Fibroblast of pulmonary artery (primary cell): ENCODE results near the gene GPR89A.

Experiments used
- DNase-seq: peaks from one replicate; pipeline ENCODE4 v3.0.0-alpha.2; 2010; ENCODE audit warnings: low read depth
- H3K4me3 ChIP-seq: replicated peaks from 2 replicates; pipeline ENCODE4 v1.5.1; 2011; ENCODE audit warnings: low read depth, mild to moderate bottlenecking, control low read depth, low read length, moderate library complexity
- CTCF ChIP-seq: IDR thresholded peaks from 2 replicates; pipeline ENCODE4 v1.5.1; 2011; ENCODE audit warnings: mild to moderate bottlenecking, control low read depth, low read length, inconsistent platforms; ENCODE audit errors: missing control alignments

Gene GPR89A

GRCh38 chr1:145692785-145693443 is 85.1 kb downstream of the GPR89A start:
- H3K4me3 ChIP-seq: no peak overlapping the region
- no peak for DNase-seq
- no peak for TF ChIP-seq CTCF

GRCh38 chr1:145695821-145696629 is 88.2 kb downstream of the GPR89A start:
- no peak for TF ChIP-seq CTCF
- no peak overlapping the region for H3K4me3 ChIP-seq
- no peak for DNase-seq

- no peak for DNase-seq
- no peak for TF ChIP-seq CTCF
- H3K4me3 ChIP-seq: no peak overlapping the region
Observed at GRCh38 chr1:145696630-145696960, 88.8 kb downstream of the GPR89A start.

GRCh38 chr1:145701306-145701862 is 93.6 kb downstream of the GPR89A start:
- DNase-seq: no peak
- TF ChIP-seq CTCF: no peak
- H3K4me3 ChIP-seq: no peak overlapping the region

- no peak for TF ChIP-seq CTCF
- no peak overlapping the region for H3K4me3 ChIP-seq
- no peak for DNase-seq
Observed at GRCh38 chr1:145702052-145702451, 94.3 kb downstream of the GPR89A start.

- DNase-seq: no peak
- TF ChIP-seq CTCF: no peak
- no peak overlapping the region for H3K4me3 ChIP-seq
Observed at GRCh38 chr1:145702826-145703225, 95.0 kb downstream of the GPR89A start.

GRCh38 chr1:145705622-145706021 is 97.8 kb downstream of the GPR89A start:
- DNase-seq: no peak
- H3K4me3 ChIP-seq: no peak overlapping the region
- no peak for TF ChIP-seq CTCF
